Fibroblast of skin of right biceps (primary cell): ENCODE measurements around the gene SPIRE2.
"Not testable (repeated sequence)": the region's sequence is repeated elsewhere in the genome, so short reads cannot be mapped to it uniquely, and the experiment has no call there.

Source experiments
- DNase-seq: peaks from one replicate; pipeline ENCODE4 v3.0.0-alpha.2; 2013

Gene SPIRE2

GRCh38 chr16:89869911-89870310 is 41.6 kb downstream of the SPIRE2 start:
- no peak for DNase-seq

- DNase-seq, result no peak
These were observed 42.2 kb downstream of the SPIRE2 start for GRCh38 chr16:89870440-89870839.

- DNase-seq, result no peak
These were observed 43.6 kb downstream of the SPIRE2 start for GRCh38 chr16:89871895-89872294.

GRCh38 chr16:89873109-89873971 is 45.1 kb downstream of the SPIRE2 start, which contains the start of gene TCF25:
Gene TCF25 (plus strand): TSS chr16:89873592. CDS start chr16:89873668, 76 bp downstream.
- peak; percentile 88 for DNase-seq

GRCh38 chr16:89873972-89874689 is 45.9 kb downstream of the SPIRE2 start:
- peak; percentile 95 for DNase-seq

- not testable (repeated sequence) for DNase-seq
These were observed 50.8 kb downstream of the SPIRE2 start for GRCh38 chr16:89879123-89879522.

- no peak for DNase-seq
These were observed 52.4 kb downstream of the SPIRE2 start for GRCh38 chr16:89880477-89881367.

- DNase-seq, result no peak
These were observed 53.1 kb downstream of the SPIRE2 start for GRCh38 chr16:89881368-89881730.

- no peak for DNase-seq
These were observed 55.2 kb downstream of the SPIRE2 start for GRCh38 chr16:89883346-89884040.

GRCh38 chr16:89884041-89884421 is 55.8 kb downstream of the SPIRE2 start:
- no peak for DNase-seq

GRCh38 chr16:89887243-89887642 is 59.0 kb downstream of the SPIRE2 start:
- no peak for DNase-seq

GRCh38 chr16:89890200-89890599 is 61.9 kb downstream of the SPIRE2 start:
- DNase-seq, result no peak

- DNase-seq, result no peak
These were observed 62.8 kb downstream of the SPIRE2 start for GRCh38 chr16:89890886-89891657.

- no peak for DNase-seq
These were observed 63.9 kb downstream of the SPIRE2 start for GRCh38 chr16:89892055-89892630.

- DNase-seq, result no peak
These were observed 64.4 kb downstream of the SPIRE2 start for GRCh38 chr16:89892635-89893034.

- DNase-seq, result no peak
These were observed 65.6 kb downstream of the SPIRE2 start for GRCh38 chr16:89893642-89894548.

- DNase-seq, result no peak
These were observed 67.4 kb downstream of the SPIRE2 start for GRCh38 chr16:89895482-89896250.

- DNase-seq, result no peak
These were observed 68.9 kb downstream of the SPIRE2 start for GRCh38 chr16:89897204-89897603.
